GM18907 (cell line): ENCODE results near the gene LAMA4.

ENCODE experiments used
- ATAC-seq: cut with Tn5 transposase; IDR thresholded peaks from one replicate; pipeline ENCODE4 v1.9.1; 2021; ENCODE audit warnings: mild to moderate bottlenecking, moderate library complexity; ENCODE audit not compliant: unreplicated experiment

Gene LAMA4

GRCh38 chr6:112245511-112246203, 8.7 kb downstream of the LAMA4 start:
- ATAC-seq, result no peak

- no peak for ATAC-seq
Observed at GRCh38 chr6:112243861-112244827, 10.2 kb downstream of the LAMA4 start.

- ATAC-seq, result no peak
Observed at GRCh38 chr6:112241820-112242429, 12.4 kb downstream of the LAMA4 start.

GRCh38 chr6:112237595-112237994, 16.8 kb downstream of the LAMA4 start:
- no peak for ATAC-seq

GRCh38 chr6:112237066-112237465, 17.3 kb downstream of the LAMA4 start:
- ATAC-seq, result no peak

GRCh38 chr6:112235956-112236355, 18.4 kb downstream of the LAMA4 start:
- no peak for ATAC-seq

GRCh38 chr6:112234601-112235000, 19.8 kb downstream of the LAMA4 start:
- ATAC-seq, result no peak

GRCh38 chr6:112233847-112234246, 20.5 kb downstream of the LAMA4 start:
- ATAC-seq, result no peak

GRCh38 chr6:112232845-112233256, 21.5 kb downstream of the LAMA4 start:
- ATAC-seq, result no peak

- no peak for ATAC-seq
Observed at GRCh38 chr6:112231594-112232060, 22.7 kb downstream of the LAMA4 start.

GRCh38 chr6:112231164-112231563, 23.2 kb downstream of the LAMA4 start:
- ATAC-seq, result no peak

- no peak for ATAC-seq
Observed at GRCh38 chr6:112228480-112229332, 25.7 kb downstream of the LAMA4 start.

- ATAC-seq, result no peak
Observed at GRCh38 chr6:112227992-112228391, 26.4 kb downstream of the LAMA4 start.

- no peak for ATAC-seq
Observed at GRCh38 chr6:112227411-112227810, 27.0 kb downstream of the LAMA4 start.

GRCh38 chr6:112225691-112226090, 28.7 kb downstream of the LAMA4 start:
- no peak for ATAC-seq

- ATAC-seq, result no peak
Observed at GRCh38 chr6:112224088-112224487, 30.3 kb downstream of the LAMA4 start.

- ATAC-seq, result no peak
Observed at GRCh38 chr6:112223070-112223861, 31.1 kb downstream of the LAMA4 start.

GRCh38 chr6:112221981-112222852, 32.1 kb downstream of the LAMA4 start:
- no peak for ATAC-seq

- ATAC-seq, result no peak
Observed at GRCh38 chr6:112221561-112221960, 32.8 kb downstream of the LAMA4 start.
